T-cell (primary cell): ENCODE results near the gene METTL21C. TPM values are rescaled to one million over a fixed set of nuclear protein-coding genes. Genes with fewer than 3 reads are reported as not detected.
A peak's percentile ranks its signal among the peaks of the same experiment; 100 is the strongest.

Experiments
- ATAC-seq, 4 experiments: fragments of 200-7000 bp in 3 of 4; fragments of 150-1000 bp in 1 of 4; cut with Tn5 transposase; replicated peaks in 1 of 4; 1 replicate in 3 of 4; 2 replicates in 1 of 4; pipeline ENCODE4 v1.10.0; 2021; ENCODE audit warnings: moderate library complexity in 3 of 4, mild to moderate bottlenecking in 2 of 4, moderate number of reproducible peaks in 1 of 4
- CTCF ChIA-PET, 2 donors: fragments of 300-600 bp; sonication (Branson Sonifier 250); formaldehyde crosslinking; loops; one replicate each; lab custom pipeline; 2022; ENCODE audit warnings: antibody characterized with exemption in 2 of 2; lab: Charles Lee
- POLR2A ChIA-PET, 2 donors: fragments of 300-600 bp; sonication (Branson Sonifier 250); formaldehyde crosslinking; loops; one replicate each; lab custom pipeline; 2022; ENCODE audit warnings: antibody characterized with exemption in 2 of 2; lab: Charles Lee
- DNase-seq, 35 experiments: peaks; one replicate each; pipeline versions ENCODE4 v3.0.0 to v3.0.0-alpha.2; 2013 to 2023
- H3K27ac ChIP-seq: one replicate; pipeline ENCODE4 v1.5.1; 2013; ENCODE audit warnings: low read length
- H3K27me3 ChIP-seq, 2 experiments: replicated peaks in 1 of 2; 1 replicate in 1 of 2; 2 replicates in 1 of 2; pipeline versions ENCODE4 v1.6.1 to v1.7.0; 2013; ENCODE audit warnings: low read length in 1 of 2, mixed read lengths in 1 of 2; ENCODE audit not compliant: control insufficient read depth in 2 of 2, insufficient read depth in 2 of 2; ENCODE audit errors: extremely low read depth in 1 of 2
- H3K36me3 ChIP-seq, 2 donors: 1 replicate in 1 of 2; 2 replicates in 1 of 2; pipeline versions ENCODE4 v1.6.1 to v1.7.0; 2013; ENCODE audit warnings: low read length in 1 of 2; ENCODE audit not compliant: control insufficient read depth in 2 of 2, insufficient read depth in 1 of 2; ENCODE audit errors: extremely low read depth in 1 of 2
- H3K4me1 ChIP-seq, 2 experiments: 1 replicate in 1 of 2; 2 replicates in 1 of 2; pipeline versions ENCODE4 v1.6.1 to v1.7.0; 2013; ENCODE audit warnings: low read length in 2 of 2, mixed read lengths in 1 of 2; ENCODE audit not compliant: insufficient read depth in 2 of 2, control insufficient read depth in 1 of 2; ENCODE audit errors: extremely low read depth in 1 of 2
- H3K4me3 ChIP-seq, 2 donors: 1 replicate in 1 of 2; 2 replicates in 1 of 2; pipeline versions ENCODE4 v1.5.1 to v1.7.0; 2013; ENCODE audit warnings: mild to moderate bottlenecking in 2 of 2, low read length in 1 of 2, moderate library complexity in 1 of 2; ENCODE audit not compliant: control insufficient read depth in 1 of 2; ENCODE audit errors: extremely low read depth in 1 of 2
- H3K9me3 ChIP-seq: 2 replicates; pipeline ENCODE4 v1.7.0; 2013
- H3K27ac Mint-ChIP-seq, 2 donors: one replicate each; pipeline ENCODE4 v1.8.0; 2020 to 2021; ENCODE audit warnings: mild to moderate bottlenecking in 2 of 2, mixed read lengths in 2 of 2
- H3K27me3 Mint-ChIP-seq, 2 donors: one replicate each; pipeline ENCODE4 v1.8.0; 2021 to 2022; ENCODE audit warnings: mixed read lengths in 2 of 2
- H3K36me3 Mint-ChIP-seq: one replicate; pipeline ENCODE4 v1.8.0; 2021; ENCODE audit warnings: mixed read lengths
- H3K4me1 Mint-ChIP-seq, 3 donors: one replicate each; pipeline ENCODE4 v1.8.0; 2020 to 2022; ENCODE audit warnings: mixed read lengths in 3 of 3, mild to moderate bottlenecking in 1 of 3
- H3K4me3 Mint-ChIP-seq, 3 donors: one replicate each; pipeline ENCODE4 v1.8.0; 2020 to 2022; ENCODE audit warnings: mild to moderate bottlenecking in 3 of 3, mixed read lengths in 3 of 3, moderate library complexity in 3 of 3
- H3K9me3 Mint-ChIP-seq, 3 donors: one replicate each; pipeline ENCODE4 v1.8.0; 2020 to 2022; ENCODE audit warnings: mixed read lengths in 3 of 3
- WGBS: methylation state at CpG from one replicate; pipeline ENCODE4 v1.1.5; 2013; ENCODE audit warnings: missing lambda C conversion rate; ENCODE audit not compliant: insufficient coverage; 5-methylcytosine and 5-hydroxymethylcytosine counted together
- total RNA-seq, 35 experiments: library from RNA in 6 of 35; stranded (reverse) in 6 of 35; fragments of 120-200 nt in 1 of 35; gene quantifications; one replicate each; pipeline versions ENCODE4 v1.2.1 to v1.2.4 and lab custom pipeline; 2013 to 2026

The METTL21C gene
- total RNA-seq, 5 donors from 2014 or later (not counting 1 experiment from before 2014, with no cell fraction given): not detected

- Histone ChIP-seq H3K4me1 (no peaks in the 10 kb centered on the region), H3K4me3 (no peak overlapping the region), H3K27ac (no peak overlapping the region), H3K36me3 (peaks cover 3 to 55% of the 10 kb centered on the region in 2 donors), H3K9me3 (no peaks in the 10 kb centered on the region), H3K27me3 (no peaks in the 10 kb centered on the region)
- Mint-ChIP-seq H3K27me3 (no peaks in the 10 kb centered on the region), H3K4me3 (no peak overlapping the region), H3K9me3 (no peaks in the 10 kb centered on the region), H3K27ac (peak overlapping the region in 1 of 2 donors; percentile 27), H3K36me3 (peaks cover 41% of the 10 kb centered on the region), H3K4me1 (peaks cover 0 to 3% (median 2%) of the 10 kb centered on the region in 3 donors)
- POLR2A ChIA-PET: interaction anchor here (0.6 to 1.0 kb wide), 4 partner anchors 15 to 49 kb away, joined by 3 to 5 read pairs (median 3); no protein-coding TSS in a partner anchor
- no peak for DNase-seq
- no peak for ATAC-seq
- CTCF ChIA-PET: interaction anchor here (1.1 to 1.4 kb wide), 2 partner anchors 8 to 10 kb away, joined by 3 to 4 read pairs; no protein-coding TSS in a partner anchor
Observed at GRCh38 chr13:102651392-102651791, 43.5 kb downstream of the METTL21C start.

GRCh38 chr13:102650444-102650843 is 44.4 kb downstream of the METTL21C start:
- peaks cover 48% of the 10 kb centered on the region for H3K36me3 Mint-ChIP-seq
- H3K4me1 Mint-ChIP-seq: peaks cover 0 to 3% (median 2%) of the 10 kb centered on the region in 3 donors

GRCh38 chr13:102648046-102648445 is 46.8 kb downstream of the METTL21C start:
- no peak overlapping the region for H3K4me3 ChIP-seq
- Mint-ChIP-seq H3K4me3 (no peak overlapping the region), H3K36me3 (peaks cover 63% of the 10 kb centered on the region), H3K27me3 (no peaks in the 10 kb centered on the region), H3K9me3 (no peaks in the 10 kb centered on the region), H3K4me1 (peaks cover 0 to 5% (median 2%) of the 10 kb centered on the region in 3 donors), H3K27ac (no peak overlapping the region)
- CTCF ChIA-PET: no interaction called here
- 75% methylated on average over 2 of the region's 3 CpGs for WGBS
- no peak for ATAC-seq
- DNase-seq: no peak
- no peak overlapping the region for H3K27ac ChIP-seq
- peaks cover 0 to 69% of the 10 kb centered on the region in 2 donors for H3K36me3 ChIP-seq
- H3K9me3 ChIP-seq: no peaks in the 10 kb centered on the region
- POLR2A ChIA-PET: no interaction called here
- H3K27me3 ChIP-seq: no peaks in the 10 kb centered on the region
- H3K4me1 ChIP-seq: no peaks in the 10 kb centered on the region

More at GRCh38 chr13:102650444-102650843, 44.4 kb downstream of the METTL21C start:
- no peak overlapping the region for H3K4me3 Mint-ChIP-seq
- Histone ChIP-seq H3K36me3 (peaks cover under 1 to 54% of the 10 kb centered on the region in 2 donors), H3K27ac (no peak overlapping the region), H3K4me1 (no peaks in the 10 kb centered on the region), H3K4me3 (no peak overlapping the region), H3K9me3 (no peaks in the 10 kb centered on the region), H3K27me3 (no peaks in the 10 kb centered on the region)
- no CpG with 5 or more reads among the region's 3 CpGs for WGBS
- ChIA-PET CTCF (interaction anchor here (0.7 to 0.9 kb wide), 2 partner anchors 10 to 69 kb away, joined by 4 read pairs; no protein-coding TSS in a partner anchor), POLR2A (no interaction called here)
- H3K27ac Mint-ChIP-seq: no peak overlapping the region
- no peaks in the 10 kb centered on the region for H3K27me3 Mint-ChIP-seq
- ATAC-seq (no peak), DNase-seq (no peak)
- H3K9me3 Mint-ChIP-seq: no peaks in the 10 kb centered on the region

- Mint-ChIP-seq H3K4me1 (peaks cover 0 to 5% (median 2%) of the 10 kb centered on the region in 3 donors), H3K27ac (no peak overlapping the region), H3K9me3 (no peaks in the 10 kb centered on the region), H3K36me3 (peaks cover 64% of the 10 kb centered on the region), H3K4me3 (no peak overlapping the region), H3K27me3 (no peaks in the 10 kb centered on the region)
- H3K9me3 ChIP-seq: no peaks in the 10 kb centered on the region
- H3K27ac ChIP-seq: no peak overlapping the region
- ATAC-seq (no peak), DNase-seq (no peak)
- no peaks in the 10 kb centered on the region for H3K4me1 ChIP-seq
- ChIA-PET CTCF (interaction anchor here in 1 of 2 donors (0.7 kb wide), 1 partner anchor 33 kb away, joined by 3 read pairs; no protein-coding TSS in a partner anchor), POLR2A (no interaction called here)
- H3K36me3 ChIP-seq: peaks cover under 1 to 80% of the 10 kb centered on the region in 2 donors
- no peak overlapping the region for H3K4me3 ChIP-seq
- WGBS: 100% methylated on average over 1 of the region's 1 CpG
- H3K27me3 ChIP-seq: no peaks in the 10 kb centered on the region
Observed at GRCh38 chr13:102645701-102646100, 49.1 kb downstream of the METTL21C start.

- no peak overlapping the region for H3K4me3 ChIP-seq
- no peaks in the 10 kb centered on the region for H3K27me3 Mint-ChIP-seq
- no peaks in the 10 kb centered on the region for H3K9me3 Mint-ChIP-seq
- peak overlapping the region in 1 of 2 donors; percentile 13 for H3K27ac Mint-ChIP-seq
- WGBS: no CpG with 5 or more reads among the region's 1 CpG
- no peak overlapping the region for H3K4me3 Mint-ChIP-seq
- H3K4me1 ChIP-seq: no peaks in the 10 kb centered on the region
- ATAC-seq: no peak
- H3K27me3 ChIP-seq: no peaks in the 10 kb centered on the region
- CTCF ChIA-PET: interaction anchor here in 1 of 2 donors (1.5 kb wide), 1 partner anchor 8 kb away, joined by 4 read pairs; no protein-coding TSS in a partner anchor
- H3K36me3 ChIP-seq: peaks cover 5 to 77% of the 10 kb centered on the region in 2 donors
- H3K27ac ChIP-seq: no peak overlapping the region
- POLR2A ChIA-PET: interaction anchor here in 1 of 2 donors (0.7 kb wide), 1 partner anchor 127 kb away, joined by 3 read pairs; no protein-coding TSS in a partner anchor
- no peak for DNase-seq
- H3K4me1 Mint-ChIP-seq: peaks cover 0 to 3% (median 2%) of the 10 kb centered on the region in 3 donors
- peaks cover 62% of the 10 kb centered on the region for H3K36me3 Mint-ChIP-seq
- no peaks in the 10 kb centered on the region for H3K9me3 ChIP-seq
Observed at GRCh38 chr13:102643656-102644055, 51.2 kb downstream of the METTL21C start.

- CTCF ChIA-PET: interaction anchor here (0.7 to 1.5 kb wide), 2 partner anchors 9 to 10 kb away, joined by 4 read pairs; no protein-coding TSS in a partner anchor
- H3K27ac Mint-ChIP-seq: no peak overlapping the region
- no peaks in the 10 kb centered on the region for H3K27me3 ChIP-seq
- peaks cover 5 to 78% of the 10 kb centered on the region in 2 donors for H3K36me3 ChIP-seq
- H3K4me1 ChIP-seq: no peaks in the 10 kb centered on the region
- ATAC-seq (no peak), DNase-seq (no peak)
- no peak overlapping the region for H3K4me3 Mint-ChIP-seq
- peaks cover 0 to 2% (median 0%) of the 10 kb centered on the region in 3 donors for H3K4me1 Mint-ChIP-seq
- H3K27me3 Mint-ChIP-seq: no peaks in the 10 kb centered on the region
- no peak overlapping the region for H3K27ac ChIP-seq
- H3K9me3 Mint-ChIP-seq: no peaks in the 10 kb centered on the region
- H3K4me3 ChIP-seq: no peak overlapping the region
- peaks cover 64% of the 10 kb centered on the region for H3K36me3 Mint-ChIP-seq
- POLR2A ChIA-PET: no interaction called here
- H3K9me3 ChIP-seq: no peaks in the 10 kb centered on the region
- 92% methylated on average over 2 of the region's 6 CpGs for WGBS
Observed at GRCh38 chr13:102642475-102642874, 52.4 kb downstream of the METTL21C start.
